Measurements from ENCODE around the gene LGALSL.
"Not testable (repeated sequence)": the region's sequence is repeated elsewhere in the genome, so short reads cannot be mapped to it uniquely, and the experiment has no call there.

The LGALSL gene

DNA sequence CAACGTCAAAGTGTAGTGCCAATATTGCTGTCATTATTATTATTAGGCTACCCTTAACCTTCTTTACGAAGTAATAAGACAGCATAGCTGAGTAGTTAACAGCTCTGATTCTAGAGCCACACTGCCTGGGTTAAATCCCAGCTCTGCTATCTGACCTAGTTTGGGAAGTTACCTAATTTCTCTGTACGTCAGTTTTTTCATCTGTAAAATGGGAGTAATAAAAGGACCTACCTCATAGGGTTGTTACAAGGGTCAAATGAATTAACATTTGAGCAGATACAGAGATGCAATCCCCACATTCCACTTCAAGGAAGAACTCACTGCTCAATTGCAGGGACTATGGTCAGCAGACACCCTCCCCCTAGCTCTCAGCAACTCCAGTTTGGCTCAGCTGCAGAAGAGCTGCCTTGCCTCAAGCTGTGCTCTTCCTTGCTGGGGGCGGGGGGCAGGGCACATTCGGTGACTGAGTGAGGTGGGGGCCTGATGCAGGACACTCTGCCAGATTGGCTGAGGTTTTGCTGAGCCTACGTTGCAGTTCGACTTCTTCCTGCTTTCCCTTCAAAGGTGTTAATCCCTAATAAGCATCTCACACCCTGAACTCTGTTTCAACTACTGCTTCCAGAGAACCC is 11.0 kb upstream of the LGALSL start:
- DNase-seq (ENCODE audit: low read depth in 2 of 2), result no peak

DNA sequence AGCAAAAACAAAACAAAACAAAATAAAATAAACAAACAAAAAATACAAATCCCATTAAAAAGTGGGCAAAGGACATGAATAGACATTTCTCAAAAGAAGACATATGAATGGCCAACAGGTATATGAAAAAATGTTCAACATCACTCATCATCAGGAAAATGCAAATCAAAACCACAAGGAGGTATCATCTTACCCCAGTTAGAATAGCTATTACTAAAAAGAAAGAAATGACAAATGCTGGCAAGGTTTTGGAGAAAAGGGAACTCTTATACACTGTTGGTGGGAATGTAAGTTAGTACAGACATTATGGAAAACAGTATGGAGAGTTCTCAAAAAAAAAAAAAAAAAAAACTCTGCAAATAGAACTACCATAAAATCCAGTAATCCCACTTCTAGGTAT is 8.0 kb upstream of the LGALSL start:
- DNase-seq (ENCODE audit: low read depth in 2 of 2), result not testable (repeated sequence)

DNA sequence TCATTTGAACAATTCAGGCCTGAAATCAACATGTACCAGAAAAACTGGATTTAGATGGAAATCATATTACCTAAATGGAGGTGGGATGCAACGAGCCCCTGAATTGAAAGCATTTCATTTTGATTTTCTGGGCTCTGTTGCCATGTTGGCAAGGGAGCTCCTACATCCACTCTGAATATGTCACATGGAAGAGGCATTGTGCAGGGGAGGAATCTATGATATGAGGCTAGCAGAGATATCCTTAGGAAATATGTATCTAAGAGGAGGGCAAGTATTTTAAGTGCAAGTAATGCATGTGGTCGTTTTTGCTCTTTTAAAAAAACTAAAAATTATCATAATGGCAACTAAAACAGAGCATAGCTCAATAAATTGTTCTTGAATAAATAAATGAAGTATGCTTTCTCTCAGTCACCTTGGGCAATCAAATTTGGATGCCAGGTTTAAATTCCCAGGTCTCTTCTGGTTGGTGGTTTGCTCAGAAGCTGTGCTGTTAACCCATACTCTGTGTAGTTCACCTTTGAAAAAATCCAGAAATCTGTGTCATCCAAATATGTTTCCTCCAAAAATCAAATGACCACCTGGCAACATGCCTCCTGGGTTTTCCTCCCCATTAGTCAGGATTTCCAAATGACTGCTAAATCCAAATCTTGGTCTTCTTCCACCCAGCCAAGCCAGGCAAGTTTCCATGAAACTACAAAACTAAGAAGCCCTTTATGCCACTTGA is 6.5 kb upstream of the LGALSL start:
- no peak for DNase-seq (ENCODE audit: low read depth in 2 of 2)

DNA sequence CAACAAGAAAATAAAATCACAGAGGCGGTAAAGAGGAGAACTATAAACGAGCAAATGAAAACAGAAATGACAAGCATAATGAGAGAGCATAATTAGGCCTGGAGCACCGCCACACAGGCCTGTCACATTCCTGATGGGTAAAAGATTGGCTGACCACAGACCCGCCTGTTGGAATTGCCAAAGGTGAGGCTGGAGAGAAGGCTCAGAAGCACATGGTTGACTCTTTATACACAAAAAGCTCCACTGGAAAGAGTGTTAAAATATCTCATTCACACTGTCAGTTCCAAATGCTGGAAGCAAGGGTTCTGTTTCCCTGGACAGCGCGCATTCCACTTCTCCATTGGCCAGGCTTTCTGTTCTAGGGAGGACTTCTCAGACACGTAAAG is 5.9 kb upstream of the LGALSL start:
- DNase-seq (ENCODE audit: low read depth in 2 of 2), result no peak

DNA sequence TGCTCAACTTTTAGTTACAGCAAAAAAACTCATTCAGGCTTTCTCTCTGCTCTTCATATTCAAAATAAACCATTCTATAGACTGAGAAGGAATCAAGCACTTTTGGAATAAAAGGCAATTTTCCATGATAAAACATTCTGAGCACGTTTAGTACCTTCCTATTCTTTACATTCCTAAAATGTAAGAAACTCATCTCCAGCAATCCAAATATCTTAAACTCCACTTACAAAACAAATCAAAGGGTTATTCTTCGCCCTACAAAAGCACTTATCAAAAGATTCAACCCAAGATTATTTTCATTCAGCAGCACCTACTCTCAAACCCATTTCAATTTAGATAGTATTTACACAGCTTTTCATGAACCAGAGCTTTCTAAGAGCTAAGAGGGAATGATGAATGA is 2.9 kb upstream of the LGALSL start:
- DNase-seq (ENCODE audit: low read depth in 2 of 2), result no peak

DNA sequence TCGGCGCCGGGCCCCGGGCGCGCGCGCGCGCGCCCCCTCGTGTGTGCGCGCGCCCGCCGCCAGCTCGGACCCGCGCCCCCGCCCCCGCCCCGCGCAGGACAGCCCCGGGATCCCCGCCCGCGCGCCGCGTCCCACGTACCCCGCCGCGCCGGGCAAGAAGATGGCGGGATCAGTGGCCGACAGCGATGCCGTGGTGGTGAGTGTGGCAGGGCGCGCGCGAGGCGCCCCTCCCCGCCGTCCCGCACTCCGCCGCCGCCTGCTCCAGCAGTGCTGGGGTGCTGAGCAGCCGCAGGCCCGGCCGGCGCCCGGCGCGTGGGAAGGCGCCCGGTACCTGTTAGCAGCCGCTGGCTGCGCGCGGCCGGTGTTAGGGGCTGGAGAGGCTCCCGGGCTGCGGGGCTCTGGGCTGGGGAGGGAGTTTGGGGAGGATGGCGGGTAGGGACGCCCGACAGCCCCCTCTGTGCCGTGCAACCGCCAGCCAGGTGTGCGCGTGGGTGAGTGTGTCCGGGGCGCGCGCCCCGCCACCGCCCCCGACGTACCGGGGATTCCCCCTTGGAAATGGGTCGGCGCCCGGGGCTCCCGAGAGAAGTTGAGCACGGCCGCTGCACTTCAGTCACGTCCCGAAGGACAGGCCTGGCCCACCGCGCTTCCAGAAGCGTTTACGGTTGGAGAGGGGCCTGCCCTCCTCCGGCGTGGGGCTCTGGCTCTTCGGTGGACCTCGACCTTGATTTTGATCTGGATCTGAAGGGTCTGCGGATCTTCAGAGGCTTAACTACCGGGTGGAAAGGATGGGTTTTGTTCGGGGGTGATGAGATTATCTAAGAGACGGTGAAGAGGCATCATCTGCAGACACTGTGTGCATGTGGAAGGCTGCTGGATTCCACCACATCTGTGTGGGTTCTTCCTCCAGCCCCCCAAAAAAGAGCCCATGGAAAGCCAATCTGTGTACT is 697 bp downstream of the LGALSL start:
- peak in 1 of 2 donors; percentile 23 for DNase-seq (ENCODE audit: low read depth in 2 of 2)

DNA sequence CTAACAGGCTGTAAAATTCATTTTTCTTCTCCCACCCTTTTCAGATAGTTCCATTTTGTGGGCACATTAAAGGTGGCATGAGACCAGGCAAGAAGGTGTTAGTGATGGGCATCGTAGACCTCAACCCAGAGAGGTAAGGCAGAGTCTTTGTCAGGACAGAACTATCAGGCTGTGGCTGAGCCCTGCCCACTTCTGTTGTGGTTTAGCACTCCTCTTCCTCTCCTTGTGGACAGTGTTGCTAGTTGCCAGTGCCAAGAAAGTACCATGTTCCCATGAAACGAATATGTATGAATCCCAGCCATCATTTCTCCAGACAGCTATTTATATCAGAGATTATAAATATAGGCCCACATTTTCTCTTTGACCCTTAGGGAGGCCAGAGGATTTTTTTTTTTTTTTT is 1.6 kb downstream of the LGALSL start:
- no peak for DNase-seq (ENCODE audit: low read depth in 2 of 2)

DNA sequence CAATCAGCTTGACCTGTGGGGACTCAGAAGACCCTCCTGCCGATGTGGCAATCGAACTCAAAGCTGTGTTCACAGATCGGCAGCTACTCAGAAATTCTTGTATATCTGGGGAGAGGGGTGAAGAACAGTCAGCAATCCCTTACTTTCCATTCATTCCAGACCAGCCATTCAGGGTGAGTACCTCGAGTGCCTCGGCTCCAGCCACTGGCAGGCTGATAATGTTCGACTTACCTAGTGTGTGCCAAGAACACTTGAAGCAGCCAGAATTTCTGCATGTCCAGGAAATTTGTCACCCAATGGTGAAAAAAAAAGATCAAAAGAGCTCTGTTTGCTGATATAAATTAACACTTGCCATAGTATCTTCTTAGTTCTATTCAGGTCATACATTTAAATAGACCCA is 2.3 kb downstream of the LGALSL start:
- DNase-seq (ENCODE audit: low read depth in 2 of 2), result no peak

DNA sequence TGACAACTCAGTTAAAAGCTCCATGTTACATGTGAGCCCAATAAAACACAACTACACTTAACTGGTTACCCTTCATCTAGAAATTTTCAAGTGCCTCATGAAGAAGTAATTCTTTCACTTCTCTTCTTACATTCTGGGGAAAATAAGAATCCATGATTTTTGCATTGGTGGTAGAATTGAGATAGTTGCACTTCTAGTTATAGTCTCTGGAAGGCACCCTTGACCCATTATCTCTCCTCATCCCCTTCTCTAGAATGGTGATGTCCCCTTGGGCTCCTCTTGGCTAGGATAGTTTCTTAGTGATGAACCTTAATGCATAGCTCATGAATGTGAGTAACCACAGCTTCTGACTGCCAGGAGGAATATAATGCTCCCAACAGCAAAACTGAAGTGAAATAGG is 3.6 kb downstream of the LGALSL start:
- no peak for DNase-seq (ENCODE audit: low read depth in 2 of 2)

DNA sequence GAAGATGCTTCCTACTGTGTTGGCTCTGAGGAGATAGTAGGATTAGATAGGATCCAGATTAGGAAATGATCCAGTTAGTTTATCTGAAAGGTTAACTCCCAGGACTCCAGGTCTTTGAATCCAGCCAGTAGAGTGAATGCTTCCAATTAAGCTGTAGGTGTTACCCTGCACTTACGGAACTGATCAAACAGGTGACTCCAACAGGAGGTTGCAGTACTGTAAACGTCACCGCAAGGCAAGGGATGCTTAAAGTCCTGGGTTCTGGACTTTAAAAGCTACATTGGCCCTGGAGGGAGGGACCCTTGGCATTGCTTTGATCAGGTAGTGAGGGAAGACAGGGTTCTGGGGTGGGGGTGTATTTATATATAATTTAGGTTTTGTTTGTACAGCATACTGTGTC is 5.6 kb downstream of the LGALSL start:
- DNase-seq (ENCODE audit: low read depth in 2 of 2), result no peak

DNA sequence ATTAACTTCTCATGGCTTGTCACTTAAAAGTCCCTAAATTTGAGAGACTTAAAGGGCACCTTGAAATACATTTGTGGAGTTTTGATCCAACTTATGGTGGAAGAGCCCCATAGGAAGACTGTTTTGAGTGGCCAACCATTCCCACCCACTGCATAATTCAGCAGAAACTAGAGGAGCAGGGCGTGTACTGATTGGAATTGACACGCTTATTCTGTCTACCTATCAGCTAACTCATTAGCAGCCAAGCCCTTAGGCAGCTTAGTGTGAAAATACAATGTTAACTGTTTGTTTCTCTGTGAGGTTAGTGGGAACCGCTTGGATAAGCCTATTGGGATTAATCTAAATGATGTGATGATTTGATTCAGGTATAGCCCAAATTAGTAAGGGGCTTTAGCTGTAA is 6.4 kb downstream of the LGALSL start:
- DNase-seq (ENCODE audit: low read depth in 2 of 2), result no peak

DNA sequence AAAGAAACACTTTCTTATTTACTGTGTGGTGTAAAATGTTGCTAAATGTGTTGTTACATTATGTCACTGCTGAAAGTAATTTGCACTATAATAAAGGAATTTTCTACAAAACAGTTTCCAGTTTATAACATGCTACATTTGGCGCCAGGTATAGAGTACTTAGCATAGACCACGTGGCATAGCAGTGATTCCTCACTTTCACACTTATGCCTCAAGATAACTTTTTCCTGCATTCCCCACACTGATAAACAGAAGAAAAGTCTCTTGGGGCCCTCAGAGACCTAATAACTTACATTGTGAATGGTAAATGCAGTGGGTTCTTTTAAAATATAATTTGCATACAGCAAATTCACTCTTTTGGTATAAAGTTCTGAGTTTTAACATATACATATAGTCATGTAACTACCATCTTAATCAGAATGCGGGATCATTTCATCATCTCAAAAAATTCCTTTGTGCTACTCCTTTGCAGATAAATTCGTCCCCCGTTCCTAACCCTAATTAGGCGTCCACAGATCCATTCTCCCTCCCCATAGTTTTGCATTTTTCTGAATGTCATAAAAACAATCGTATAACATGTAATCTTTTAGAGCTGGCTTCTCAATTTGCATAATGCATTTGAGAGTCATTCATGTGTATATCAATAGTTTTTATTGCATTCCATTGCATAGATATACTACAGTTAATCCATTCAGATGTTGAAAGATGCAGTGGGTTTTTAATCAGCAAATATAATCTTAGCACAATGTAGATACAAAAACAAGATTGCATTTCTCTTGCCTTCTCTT is 7.5 kb downstream of the LGALSL start:
- no peak for DNase-seq (ENCODE audit: low read depth in 2 of 2)

DNA sequence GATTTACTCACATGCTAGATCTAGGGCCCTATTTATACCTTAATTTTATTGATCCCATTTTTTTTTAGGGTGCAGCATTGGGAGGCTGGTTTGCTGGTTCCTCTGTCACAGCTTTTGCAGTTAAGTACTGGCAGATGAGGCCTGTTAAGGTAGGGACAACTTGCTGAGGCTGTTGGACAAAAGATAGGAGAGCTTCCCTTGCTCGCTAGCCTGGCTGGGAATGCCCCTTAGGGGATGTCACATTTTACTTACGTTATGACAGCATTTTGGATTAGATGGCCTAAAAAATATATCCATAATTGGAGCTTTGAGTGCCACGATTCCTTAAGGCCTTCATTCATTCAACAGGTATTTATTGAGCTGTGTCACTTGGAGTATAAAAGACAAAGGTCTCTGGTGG is 8.2 kb downstream of the LGALSL start:
- no peak for DNase-seq (ENCODE audit: low read depth in 2 of 2)

DNA sequence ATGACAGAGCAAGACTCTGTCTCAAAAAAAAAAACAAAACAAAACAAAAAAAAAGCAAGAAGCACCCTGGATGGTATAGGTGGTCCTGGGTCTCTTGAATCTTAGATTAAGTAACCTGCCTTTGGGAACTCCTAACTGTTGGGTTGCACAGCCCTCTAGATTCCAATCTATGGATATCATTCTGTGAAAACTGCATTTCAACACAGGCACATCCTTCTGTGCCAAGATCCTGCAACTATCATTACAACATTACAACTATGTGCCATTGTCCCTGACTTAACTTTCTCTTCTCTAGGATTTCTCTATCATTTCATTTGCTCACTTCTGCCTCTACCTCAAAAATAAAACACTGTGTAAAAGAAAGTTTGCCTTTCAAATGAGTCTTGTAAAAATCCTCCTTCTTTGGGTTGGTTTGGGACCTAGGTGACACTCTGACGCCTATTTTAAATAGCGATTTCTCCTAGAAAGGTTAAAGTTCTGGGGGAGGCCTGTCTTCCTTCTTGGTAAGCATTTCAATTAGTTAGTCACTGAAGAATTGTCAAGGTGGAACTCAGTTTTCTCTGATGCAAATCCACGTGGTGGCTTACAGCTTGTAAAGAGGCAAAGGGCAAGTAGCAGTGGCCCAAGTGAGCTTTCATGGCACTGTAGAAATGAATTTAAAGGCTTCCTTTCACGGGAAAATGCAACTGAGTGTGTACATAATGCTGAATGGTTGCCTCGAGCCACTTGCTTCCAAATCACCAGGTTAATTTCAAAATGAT is 9.2 kb downstream of the LGALSL start:
- no peak for DNase-seq (ENCODE audit: low read depth in 2 of 2)

DNA sequence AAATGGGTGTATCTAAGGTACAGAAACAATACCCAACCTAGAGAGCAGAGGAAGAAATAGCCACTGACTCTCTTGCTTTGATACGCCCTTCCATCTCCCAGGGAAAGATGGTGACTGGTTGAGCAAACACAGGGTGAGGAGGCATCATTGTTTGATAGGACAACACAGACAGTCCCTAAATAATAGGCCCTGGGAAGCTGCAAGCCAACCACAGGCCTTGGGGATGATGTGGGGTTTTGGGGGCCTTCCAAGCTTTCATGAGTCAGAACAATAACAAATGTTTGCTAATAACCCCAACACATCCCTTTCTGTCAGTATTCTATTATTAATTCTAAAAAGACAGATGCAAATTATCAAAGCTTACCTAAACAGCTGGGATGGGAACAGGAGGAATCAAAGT is 9.8 kb downstream of the LGALSL start:
- no peak for DNase-seq (ENCODE audit: low read depth in 2 of 2)

DNA sequence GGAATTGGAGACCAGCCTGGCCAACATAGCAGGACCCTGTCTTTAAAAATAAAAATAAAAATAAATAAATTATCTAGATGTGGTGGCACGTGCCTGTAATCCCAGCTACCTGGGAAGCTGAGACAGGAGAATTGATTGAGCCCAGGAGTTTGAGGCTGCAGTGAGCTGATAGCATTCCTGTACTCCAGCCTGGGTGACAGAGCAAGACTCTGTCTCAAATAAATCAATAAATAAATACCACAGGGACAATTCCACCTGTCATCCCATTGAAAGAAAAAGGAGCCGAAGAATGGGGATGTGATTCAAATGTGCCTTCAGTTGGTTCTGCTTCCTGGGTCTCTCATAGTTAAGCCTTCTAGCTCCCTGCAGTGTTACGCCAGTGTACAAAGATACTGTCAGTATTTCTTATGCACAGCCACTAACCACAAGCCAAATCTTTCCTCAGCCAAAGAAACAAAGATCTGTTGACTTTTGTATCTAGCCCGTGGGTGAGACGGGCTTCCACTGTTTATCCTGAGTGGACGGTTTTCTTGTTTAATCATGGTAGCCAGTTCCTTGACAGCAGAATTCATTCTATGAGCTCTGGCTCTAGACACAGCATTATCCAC is 12.6 kb downstream of the LGALSL start:
- no peak for DNase-seq (ENCODE audit: low read depth in 2 of 2)

DNA sequence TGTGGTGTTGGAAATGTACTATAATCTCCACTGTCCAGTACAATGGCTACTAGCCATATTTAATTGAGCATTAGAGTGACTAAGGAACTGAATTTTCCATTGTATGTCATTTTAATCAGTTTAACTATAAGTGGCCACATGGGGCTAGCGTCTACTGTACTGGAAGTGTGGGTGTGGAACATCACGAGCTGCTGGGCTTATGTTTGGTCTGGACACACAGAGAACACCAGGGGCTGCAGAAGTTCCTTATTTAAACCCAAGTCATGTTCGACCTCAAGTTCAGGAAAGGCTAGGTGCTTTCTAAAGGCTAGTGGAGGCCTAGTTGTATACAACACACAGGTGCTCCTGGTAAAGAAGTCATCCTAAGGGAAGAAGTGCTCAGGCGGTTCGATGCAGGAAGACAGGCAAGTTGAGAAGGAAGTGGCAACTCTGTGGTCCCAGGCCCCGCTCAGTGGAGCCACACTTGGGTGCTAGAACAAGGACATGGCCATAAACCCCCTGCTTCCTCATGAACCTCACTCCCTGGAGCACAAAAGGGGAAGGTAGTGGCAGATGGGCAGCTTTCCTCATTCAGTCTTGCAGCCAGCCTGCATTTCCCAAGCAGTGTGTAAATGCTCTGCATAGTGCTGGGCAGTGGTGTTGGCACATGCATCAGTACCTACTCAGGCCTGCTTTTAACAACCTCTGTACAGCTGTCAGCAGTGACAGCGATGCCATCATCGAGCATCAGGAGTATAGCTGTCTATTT is 13.3 kb downstream of the LGALSL start:
- DNase-seq (ENCODE audit: low read depth in 2 of 2), result no peak

DNA sequence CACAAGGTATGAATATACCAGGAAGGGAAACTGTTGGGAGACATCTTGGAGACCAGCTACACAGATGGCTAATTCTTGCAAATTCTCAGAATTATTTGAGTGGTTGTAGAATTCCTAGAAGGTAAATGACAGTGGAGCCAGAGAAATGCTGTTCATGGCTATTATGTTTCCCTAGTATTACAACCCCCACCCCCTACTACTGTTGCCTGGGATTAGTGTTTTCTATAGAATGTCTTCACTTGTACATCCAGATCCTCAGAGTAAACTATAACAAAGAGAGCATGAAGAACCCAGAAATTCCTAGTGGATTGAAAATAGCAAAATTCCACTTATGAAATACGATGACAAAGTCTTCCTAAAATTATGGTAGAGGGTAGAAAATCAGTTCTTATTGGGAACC is 15.3 kb downstream of the LGALSL start:
- DNase-seq (ENCODE audit: low read depth in 2 of 2), result no peak

DNA sequence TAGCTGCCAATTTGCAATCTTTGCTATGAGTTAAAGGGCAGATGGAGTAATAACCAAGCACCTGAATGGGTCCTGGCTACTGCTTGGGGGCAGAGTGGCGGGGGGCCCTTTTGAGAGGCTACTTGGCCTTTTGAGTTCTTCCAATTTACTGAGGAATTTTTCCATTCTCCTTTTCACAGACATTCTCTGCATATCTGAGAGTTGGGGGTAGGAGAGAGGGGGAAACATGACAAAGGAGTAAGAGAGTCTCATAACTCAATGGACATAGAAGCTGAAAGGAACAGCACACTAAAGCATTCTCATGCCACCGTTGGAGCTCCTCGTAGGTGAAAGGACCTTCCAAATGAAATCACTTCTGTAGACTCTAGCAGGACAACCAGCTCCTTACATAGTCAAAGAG is 16.1 kb downstream of the LGALSL start:
- no peak for DNase-seq (ENCODE audit: low read depth in 2 of 2)

DNA sequence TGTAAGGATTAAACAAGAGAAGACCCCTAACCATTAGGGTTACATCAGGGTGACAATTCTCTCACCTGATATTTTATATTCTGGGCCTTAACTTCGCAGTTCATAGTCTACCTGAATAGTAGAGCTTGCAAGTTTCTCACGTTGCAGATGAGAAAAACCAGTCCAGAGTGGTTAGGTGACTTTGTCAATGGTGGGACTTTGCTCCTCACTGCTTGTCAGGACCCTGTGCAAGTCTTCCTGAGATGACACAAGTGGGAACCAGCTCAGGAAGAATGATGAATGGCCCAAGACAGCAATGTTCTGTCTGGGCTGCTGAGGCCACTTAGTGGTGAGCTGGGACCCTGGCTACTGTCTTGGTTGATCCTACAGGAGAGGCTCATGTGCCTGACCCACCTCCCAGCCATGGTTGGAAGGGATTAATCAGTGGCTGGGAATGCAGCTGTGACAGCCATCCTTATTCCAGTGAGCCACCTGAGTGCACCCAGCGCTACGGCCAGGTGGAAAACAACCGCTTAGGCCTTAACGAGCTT is 16.9 kb downstream of the LGALSL start:
- DNase-seq (ENCODE audit: low read depth in 2 of 2), result no peak
